NCI-H1930 (cell line): Measurements from ENCODE around the gene MICAL3.

Experiments used
- DNase-seq, 2 experiments: peaks; one replicate each; lab custom pipeline; 2025; lab: John Stamatoyannopoulos, UW

The MICAL3 gene

GRCh38 chr22:17794726-17795542, 229.4 kb downstream of the MICAL3 start:
- no peak for DNase-seq

DNA sequence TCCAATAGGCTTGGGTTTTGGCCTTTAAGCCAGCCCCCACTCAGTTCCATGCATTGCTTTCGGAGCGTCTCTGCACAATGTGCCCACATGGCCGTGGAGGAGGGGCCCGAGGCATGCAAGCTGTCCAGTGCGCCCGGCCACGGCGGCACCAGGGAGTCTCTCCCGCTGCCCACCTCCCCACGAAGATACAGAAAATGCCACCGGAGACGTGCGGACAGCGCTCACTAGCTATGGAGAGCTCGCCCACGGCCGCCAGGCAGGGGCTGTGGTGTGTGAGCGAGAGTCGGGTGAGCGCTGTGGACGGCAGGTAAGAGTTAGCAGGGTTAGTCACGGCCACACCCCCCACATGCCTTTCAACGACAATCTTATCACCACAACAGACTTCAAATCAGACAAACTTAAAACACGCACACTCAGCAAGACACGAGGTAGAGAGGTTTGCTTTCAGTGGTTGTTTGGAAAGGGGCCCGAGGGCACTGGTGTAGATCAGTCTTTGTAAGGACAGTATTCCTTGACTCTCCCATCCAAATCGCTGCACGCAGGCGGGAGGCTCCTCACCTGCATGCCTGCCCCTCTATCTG, 231.4 kb downstream of the MICAL3 start:
- no peak for DNase-seq

GRCh38 chr22:17792299-17792698, 232.1 kb downstream of the MICAL3 start:
- DNase-seq = no peak

- no peak for DNase-seq
Observed at GRCh38 chr22:17791196-17791595, 233.2 kb downstream of the MICAL3 start.

DNA sequence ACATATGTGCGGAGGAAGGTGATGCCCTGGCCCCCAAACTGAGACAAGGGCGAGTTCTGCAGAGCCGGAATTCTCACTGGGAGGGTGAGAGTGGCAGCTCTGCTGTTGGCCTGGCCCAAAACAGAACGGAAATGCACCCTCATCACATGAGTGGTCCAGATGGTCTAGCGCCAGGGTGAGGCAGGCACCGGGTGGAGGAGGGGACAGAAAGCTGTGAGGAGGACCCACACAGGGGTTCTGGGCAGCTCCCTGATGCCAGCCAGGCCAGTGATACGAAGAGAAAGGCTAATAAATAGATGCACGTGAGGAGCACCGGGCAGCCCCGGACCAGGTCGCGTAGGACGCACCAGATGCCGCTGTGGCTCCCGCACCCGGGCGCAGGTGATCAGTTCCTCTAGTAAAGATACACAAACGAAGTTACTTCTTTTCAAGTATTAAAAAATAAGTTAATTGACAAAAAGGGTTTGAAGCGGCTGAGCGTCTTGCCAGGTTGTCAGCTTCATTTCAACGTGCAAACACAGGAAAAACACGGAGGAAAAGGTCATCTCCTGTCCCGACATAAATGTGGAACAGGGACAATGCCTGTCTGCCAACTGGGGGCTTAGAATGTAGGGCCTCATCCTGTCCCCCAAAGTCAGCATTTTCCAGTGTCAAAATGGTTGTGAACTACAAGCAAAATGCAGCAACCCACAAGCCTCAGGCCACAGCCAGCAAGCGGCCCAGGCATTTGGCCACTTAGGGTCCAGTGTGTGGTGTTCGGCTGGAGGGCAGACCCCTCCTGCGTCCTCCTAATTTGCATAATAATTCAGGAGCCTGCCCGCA, 234.8 kb downstream of the MICAL3 start:
- DNase-seq = no peak

- no peak for DNase-seq
Observed at GRCh38 chr22:17788528-17789378, 235.6 kb downstream of the MICAL3 start.

- DNase-seq = no peak
Observed at GRCh38 chr22:17787716-17788330, 236.5 kb downstream of the MICAL3 start.

- no peak for DNase-seq
Observed at GRCh38 chr22:17787241-17787640, 237.1 kb downstream of the MICAL3 start.

GRCh38 chr22:17786435-17787161, 237.8 kb downstream of the MICAL3 start:
- DNase-seq = no peak

GRCh38 chr22:17785185-17786184, 238.9 kb downstream of the MICAL3 start:
- no peak for DNase-seq

DNA sequence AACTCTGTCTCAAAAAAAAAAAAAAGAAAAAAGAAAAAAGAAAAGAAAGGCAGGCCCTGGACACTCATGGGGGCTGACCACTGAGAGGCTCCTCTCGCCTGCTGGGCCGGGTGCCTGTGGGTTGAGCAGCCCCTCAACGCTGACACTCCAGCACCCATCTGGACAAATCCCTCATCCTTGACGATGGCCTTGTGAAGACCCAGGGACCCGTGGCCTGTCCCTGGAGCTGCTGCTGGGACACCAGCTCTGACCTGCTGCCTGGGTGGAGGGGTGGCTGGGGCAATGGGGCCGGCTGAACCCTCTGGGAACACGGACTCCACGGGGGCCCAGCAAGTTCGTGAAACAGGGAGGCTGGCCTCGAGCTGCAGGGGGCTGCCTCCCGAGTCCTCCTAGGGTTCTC, 239.6 kb downstream of the MICAL3 start:
- no peak for DNase-seq

- DNase-seq = no peak
Observed at GRCh38 chr22:17783773-17784480, 240.4 kb downstream of the MICAL3 start.

DNA sequence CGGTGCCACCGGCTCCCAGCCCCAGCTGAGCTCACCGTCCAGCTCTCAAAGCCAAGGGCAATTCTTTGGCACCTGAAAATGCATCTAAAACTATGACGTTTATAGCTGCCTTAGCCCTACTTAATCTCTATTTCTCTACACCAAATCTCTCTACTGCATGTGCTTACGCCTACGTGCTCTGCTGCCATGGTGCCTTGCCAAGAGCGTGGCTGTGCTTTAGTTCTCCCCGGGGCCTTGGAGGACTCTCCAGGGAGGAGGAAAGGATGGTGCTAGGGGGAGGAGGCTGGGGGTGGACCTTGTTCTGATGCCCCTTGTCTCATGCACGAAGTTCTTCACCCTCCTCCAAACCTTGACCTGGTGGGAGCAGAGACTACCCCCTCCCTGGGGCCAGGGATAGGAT, 241.0 kb downstream of the MICAL3 start:
- no peak for DNase-seq

- DNase-seq = no peak
Observed at GRCh38 chr22:17782621-17783020, 241.7 kb downstream of the MICAL3 start.

DNA sequence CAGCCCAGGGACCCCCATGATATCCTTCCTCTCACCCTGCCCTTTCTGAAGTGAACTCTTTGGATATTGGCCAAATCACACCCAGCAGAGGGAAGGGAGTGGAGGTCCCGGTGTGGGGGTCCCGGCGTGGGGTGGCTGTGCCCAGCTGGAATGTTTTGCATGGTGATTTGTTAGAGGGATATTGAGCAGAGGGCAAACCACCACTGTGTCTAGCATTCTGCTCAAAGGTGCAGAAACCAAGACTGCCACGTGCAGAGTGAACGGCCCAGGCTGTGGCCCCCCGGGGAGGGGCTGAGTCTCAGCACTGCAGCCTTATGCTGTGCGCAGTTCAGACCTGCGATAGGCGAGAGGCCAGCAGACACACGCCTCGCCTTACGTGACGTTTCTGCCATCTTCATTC, 242.2 kb downstream of the MICAL3 start:
- no peak for DNase-seq

GRCh38 chr22:17781319-17782031, 242.9 kb downstream of the MICAL3 start:
- no peak for DNase-seq

GRCh38 chr22:17780741-17781318, 243.5 kb downstream of the MICAL3 start:
- no peak for DNase-seq
